ENCODE data around the gene CYP20A1.
A peak's percentile ranks its signal among the peaks of the same experiment; 100 is the strongest.
"Not testable (repeated sequence)": the region's sequence is repeated elsewhere in the genome, so short reads cannot be mapped to it uniquely, and the experiment has no call there.

Gene CYP20A1, protein sequence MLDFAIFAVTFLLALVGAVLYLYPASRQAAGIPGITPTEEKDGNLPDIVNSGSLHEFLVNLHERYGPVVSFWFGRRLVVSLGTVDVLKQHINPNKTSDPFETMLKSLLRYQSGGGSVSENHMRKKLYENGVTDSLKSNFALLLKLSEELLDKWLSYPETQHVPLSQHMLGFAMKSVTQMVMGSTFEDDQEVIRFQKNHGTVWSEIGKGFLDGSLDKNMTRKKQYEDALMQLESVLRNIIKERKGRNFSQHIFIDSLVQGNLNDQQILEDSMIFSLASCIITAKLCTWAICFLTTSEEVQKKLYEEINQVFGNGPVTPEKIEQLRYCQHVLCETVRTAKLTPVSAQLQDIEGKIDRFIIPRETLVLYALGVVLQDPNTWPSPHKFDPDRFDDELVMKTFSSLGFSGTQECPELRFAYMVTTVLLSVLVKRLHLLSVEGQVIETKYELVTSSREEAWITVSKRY

DNA sequence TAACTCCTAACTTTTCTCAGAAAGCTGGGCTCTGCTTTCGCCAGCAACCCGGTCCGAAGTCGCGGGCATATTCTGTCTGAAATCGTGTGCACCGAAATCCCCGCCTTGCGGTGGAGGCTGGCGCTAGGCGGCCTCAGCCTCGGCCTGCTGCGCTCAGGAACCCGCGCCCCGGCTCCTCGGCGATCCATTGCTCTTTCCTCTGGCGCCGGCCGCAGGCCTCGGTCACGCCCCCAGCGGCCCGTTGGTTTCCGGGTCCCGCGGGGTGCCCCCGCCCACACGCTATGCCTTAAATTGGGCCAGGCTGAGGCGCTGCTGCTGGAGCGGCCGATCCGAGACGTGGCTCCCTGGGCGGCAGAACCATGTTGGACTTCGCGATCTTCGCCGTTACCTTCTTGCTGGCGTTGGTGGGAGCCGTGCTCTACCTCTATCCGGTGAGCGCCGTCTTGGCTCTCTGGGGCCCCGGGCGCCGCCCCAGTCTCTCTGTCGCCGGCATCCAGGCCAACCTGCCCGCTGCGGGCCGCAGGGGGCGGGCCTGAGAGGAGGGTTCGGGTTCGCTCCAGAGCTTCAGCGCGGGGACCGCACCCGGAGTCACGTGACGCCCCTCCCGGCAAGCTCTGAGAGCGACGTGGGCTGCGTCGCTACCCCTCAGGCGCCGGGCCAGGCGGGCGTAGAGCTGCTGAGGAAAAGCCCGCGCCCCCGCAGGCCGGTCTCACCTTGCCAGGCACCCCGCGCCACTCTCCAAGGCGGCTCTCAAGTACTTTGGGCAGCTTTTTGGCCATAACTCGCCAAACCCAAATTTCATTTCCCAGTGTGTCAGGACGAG is at the start of gene CYP20A1:
CYP20A1 (plus strand) TSS at position 315 of the 823 bp plus-strand sequence; CDS start at position 360, 45 bp downstream.
- DNase-seq (ENCODE audit: low read depth in 2 of 2), result peak; percentile 89 to 92

DNA sequence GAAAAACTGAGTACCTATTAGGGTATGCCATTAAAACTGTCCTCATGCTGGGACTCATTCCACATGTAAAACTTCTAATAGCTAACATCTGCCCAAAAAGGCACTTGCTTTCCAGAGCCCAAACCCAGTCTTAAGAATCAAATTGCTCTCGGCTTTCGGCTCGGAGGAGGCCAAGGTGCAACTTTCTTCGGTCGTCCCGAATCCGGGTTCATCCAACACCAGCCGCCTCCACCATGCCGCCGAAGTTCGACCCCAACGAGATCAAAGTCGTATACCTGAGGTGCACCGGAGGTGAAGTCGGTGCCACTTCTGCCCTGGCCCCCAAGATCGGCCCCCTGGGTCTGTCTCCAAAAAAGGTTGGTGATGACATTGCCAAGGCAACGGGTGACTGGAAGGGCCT is 48.3 kb upstream of the CYP20A1 start:
- not testable (repeated sequence) for DNase-seq (ENCODE audit: low read depth in 2 of 2)

- not testable (repeated sequence) for DNase-seq (ENCODE audit: low read depth in 2 of 2)
Observed at GRCh38 chr2:203191026-203191425, 47.8 kb upstream of the CYP20A1 start.

DNA sequence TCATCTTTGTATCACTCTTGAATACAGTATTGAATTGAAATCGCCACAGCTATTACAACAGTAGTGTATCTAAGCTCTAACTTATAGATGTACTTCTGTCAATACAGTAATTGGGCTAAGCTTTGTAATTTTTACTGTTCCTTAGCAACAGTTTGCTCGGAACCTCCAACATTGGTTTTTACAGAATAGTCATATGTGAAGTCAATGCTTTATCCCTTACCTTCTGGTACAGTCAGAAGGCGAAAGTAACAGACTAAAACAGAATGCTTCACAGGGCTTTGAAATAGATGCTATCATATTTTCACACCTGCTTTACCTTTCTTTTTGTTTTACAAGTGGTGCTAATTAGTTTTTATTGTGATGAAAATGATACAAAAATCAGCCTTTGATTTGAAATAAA is 46.9 kb upstream of the CYP20A1 start:
- DNase-seq (ENCODE audit: low read depth in 2 of 2), result no peak

DNA sequence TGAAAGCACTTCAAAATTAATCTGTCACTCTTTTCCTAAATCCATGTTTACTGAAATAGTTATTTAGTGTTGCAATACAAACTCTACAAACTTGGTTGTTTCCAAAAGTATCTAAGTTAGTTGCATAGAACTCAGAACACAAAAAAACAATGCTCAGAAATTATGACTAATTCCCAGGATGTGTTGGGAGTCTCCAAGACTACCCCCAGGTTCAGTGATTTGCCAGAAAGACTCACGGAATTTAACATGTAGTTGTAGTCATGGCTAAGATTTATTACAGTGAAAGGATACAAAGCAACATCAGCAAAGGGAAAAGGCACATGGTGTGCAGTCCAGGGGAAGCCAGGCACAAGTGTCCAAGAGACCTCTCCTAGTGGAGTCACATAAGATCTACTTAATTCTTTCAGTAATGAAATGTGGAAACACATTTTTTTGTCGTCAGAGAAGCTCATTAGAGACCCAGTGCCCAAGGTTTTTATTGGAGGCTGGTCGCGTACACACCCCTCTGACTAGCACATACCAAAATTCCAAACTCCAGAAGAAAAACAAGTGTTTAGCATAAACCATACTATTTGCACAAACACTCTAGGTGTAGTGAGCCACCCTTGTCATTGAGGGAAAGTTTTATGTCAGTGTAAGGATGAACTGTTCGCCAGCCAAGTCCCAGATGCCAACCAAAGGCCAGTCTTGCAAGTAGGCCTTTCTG is 43.3 kb upstream of the CYP20A1 start:
- no peak for DNase-seq (ENCODE audit: low read depth in 2 of 2)

- DNase-seq (ENCODE audit: low read depth in 2 of 2), result no peak
Observed at GRCh38 chr2:203200866-203201265, 38.0 kb upstream of the CYP20A1 start.

DNA sequence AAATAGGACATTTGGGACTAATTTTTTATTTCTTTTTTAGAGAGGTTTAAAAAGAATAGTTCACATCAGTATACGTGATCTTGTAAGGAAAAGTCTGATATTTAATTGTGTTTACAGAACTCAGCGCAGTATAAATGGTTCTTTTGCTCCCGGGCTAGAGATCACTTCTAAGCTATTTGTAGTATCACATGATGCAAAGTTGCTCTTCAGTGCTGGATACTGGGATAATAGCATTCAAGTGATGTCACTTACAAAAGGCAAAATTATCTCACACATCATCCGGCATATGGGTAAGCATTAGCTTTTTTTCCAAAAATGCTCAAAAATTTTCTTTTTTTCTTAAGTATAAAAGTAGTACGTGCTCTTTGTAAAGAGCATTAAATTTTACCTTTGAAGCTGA is 37.4 kb upstream of the CYP20A1 start:
- no peak for DNase-seq (ENCODE audit: low read depth in 2 of 2)

GRCh38 chr2:203209538-203209937 is 29.3 kb upstream of the CYP20A1 start:
- DNase-seq (ENCODE audit: low read depth in 2 of 2), result no peak

DNA sequence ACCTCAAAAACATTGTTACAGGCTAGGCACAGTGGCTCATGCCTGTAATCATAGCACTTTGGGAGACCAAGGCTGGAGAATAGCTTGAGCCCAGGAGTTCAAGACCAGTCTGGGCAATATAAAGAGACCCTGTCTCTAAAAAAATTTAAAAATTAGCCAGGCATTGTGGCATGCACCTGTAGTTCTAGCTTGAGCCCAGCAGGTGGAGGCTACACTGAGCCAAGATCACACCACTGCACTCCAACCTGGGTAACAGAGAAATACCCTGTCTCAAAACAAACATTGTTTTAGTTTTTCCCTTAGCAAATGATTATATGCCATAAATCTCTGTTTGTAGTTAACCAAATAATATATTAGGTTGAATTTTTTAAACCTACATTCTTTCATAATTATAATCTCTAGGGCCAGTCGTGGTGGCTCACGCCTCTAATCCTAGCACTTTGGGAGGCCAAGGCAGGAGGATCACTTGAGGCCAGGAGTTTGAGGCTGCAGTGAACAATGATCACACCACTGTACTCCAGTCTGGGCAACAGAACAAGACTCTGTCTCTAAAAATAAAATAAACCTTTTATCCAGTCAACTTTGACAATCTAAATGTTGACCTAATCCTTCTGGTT is 13.3 kb upstream of the CYP20A1 start:
- no peak for DNase-seq (ENCODE audit: low read depth in 2 of 2)

- not testable (repeated sequence) for DNase-seq (ENCODE audit: low read depth in 2 of 2)
Observed at GRCh38 chr2:203229674-203230073, 9.1 kb upstream of the CYP20A1 start.

- no peak for DNase-seq (ENCODE audit: low read depth in 2 of 2)
Observed at GRCh38 chr2:203237346-203238238, 1.2 kb upstream of the CYP20A1 start.

GRCh38 chr2:203238292-203238703 is 520 bp upstream of the CYP20A1 start:
- no peak for DNase-seq (ENCODE audit: low read depth in 2 of 2)

DNA sequence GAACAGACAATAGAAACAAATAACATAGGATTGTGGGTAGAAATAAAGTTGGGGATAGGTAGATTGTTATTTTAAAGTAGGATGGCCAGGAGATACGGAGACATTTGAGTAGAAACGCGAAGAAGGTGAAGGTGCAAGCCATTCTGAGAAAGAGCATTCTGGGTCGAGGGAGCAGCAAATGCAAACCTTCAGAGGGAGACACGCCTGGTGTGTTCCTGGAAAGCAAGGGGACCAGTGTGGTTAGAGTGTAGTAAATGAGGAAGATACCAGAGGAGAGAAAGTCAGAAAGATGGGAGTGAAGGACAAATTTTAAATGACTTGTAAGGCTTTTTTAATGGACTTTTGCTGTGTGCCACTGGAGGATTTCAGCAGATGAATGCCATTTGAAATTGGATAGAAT is 1.7 kb downstream of the CYP20A1 start:
- no peak for DNase-seq (ENCODE audit: low read depth in 2 of 2)

DNA sequence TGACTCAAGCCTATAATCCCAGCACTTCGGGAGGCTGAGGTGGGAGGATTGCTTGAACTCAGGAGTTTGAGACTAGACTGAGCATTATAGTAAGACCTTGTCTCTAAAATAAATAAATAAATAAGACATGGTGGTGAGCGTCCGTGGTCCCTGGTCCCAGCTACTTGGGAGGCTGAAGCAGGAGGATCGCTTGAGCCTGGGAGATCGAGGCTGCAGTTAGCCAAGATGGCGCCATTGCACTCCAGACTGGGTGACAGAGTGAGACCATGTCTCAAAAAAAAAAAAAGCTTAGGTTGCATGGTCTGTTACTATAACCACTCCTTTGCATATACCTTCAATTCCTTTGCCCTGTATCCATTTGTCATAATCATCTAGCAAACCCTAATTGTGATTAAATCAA is 3.7 kb downstream of the CYP20A1 start:
- no peak for DNase-seq (ENCODE audit: low read depth in 2 of 2)

DNA sequence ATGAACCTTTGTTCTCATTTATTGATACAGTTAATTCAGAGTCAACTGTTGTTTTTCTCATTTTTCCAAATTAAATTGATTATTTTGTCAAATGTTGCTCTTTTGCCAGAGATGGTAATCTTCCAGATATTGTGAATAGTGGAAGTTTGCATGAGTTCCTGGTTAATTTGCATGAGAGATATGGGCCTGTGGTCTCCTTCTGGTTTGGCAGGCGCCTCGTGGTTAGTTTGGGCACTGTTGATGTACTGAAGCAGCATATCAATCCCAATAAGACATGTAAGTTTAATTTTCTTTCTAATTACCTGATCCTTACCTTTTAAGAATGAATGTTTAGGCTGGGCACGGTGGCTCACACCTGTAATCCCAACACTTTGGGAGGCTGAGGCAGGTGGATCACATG is 7.8 kb downstream of the CYP20A1 start:
- DNase-seq (ENCODE audit: low read depth in 2 of 2), result no peak

DNA sequence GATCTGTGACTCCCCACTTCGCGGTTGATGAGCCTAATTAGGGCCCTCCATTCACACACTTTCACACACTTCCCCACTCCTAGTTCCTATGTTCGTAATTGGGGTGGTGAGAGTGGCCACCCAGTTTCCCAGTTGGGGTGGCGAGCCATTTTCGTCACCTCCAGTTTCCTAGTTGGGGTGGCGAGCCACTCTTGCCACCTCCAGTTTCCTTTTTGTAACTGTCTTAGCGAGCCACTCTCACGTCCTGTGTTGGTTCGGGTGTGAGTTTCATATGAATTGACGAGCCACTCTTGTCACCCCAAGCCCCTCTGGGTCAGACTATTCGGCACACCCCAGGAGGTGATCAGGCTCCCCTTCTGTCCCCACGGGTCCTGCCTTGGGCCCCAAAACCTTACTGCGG is 14.0 kb downstream of the CYP20A1 start:
- no peak for DNase-seq (ENCODE audit: low read depth in 2 of 2)

GRCh38 chr2:203253422-203254095 is 14.7 kb downstream of the CYP20A1 start:
- DNase-seq (ENCODE audit: low read depth in 2 of 2), result not testable (repeated sequence)

DNA sequence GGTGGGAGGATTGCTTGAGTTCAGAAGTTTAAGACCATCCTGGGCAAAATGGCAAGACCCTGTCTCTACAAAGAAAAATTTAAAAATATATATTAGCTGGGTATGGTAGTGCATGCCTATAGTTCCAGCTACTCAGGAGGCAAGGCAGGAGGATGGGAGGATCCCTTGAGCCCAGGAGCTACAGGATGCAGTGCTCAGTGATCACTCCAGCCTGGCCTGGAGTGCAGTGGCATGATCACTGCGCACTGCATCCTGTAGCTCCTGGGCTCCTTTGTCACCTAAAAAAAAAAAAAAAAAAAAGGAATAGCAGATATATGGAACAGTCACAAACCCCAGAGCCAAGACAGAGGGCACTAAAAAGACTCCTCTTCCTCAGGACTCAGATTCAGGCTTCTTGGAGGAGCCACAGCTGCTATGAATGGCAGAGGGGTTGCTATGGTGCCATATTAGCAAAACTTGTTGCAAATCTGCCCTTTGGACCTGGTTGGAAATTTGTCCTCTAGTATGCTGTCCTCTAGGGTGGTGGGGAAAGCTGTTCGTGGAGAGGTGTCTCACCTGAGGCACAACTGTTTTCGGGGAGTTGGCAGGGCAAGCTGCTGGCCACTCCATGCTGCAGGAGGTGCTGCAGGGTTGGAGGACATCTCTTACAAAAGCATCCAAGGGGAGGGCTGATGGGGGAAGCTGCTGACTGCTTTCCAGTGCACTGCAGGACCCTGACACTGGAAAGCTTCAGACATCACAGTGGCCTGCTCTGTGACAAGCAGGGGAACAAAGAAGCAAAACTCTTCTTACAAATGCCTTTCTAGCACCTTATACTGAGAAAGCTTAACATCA is 22.7 kb downstream of the CYP20A1 start:
- DNase-seq (ENCODE audit: low read depth in 2 of 2), result no peak

GRCh38 chr2:203279288-203279687 is 40.5 kb downstream of the CYP20A1 start:
- DNase-seq (ENCODE audit: low read depth in 2 of 2), result no peak

Measured in fibroblast of skin of left biceps (primary cell).